HG03280 (cell line): Measurements from ENCODE around the gene ZMAT5.
"Not testable (repeated sequence)": the region's sequence is repeated elsewhere in the genome, so short reads cannot be mapped to it uniquely, and the experiment has no call there.

Experiments used
- ATAC-seq: cut with Tn5 transposase; IDR thresholded peaks from one replicate; pipeline ENCODE4 v1.9.1; 2021; ENCODE audit warnings: mild to moderate bottlenecking, moderate library complexity; ENCODE audit not compliant: unreplicated experiment

The ZMAT5 gene

DNA sequence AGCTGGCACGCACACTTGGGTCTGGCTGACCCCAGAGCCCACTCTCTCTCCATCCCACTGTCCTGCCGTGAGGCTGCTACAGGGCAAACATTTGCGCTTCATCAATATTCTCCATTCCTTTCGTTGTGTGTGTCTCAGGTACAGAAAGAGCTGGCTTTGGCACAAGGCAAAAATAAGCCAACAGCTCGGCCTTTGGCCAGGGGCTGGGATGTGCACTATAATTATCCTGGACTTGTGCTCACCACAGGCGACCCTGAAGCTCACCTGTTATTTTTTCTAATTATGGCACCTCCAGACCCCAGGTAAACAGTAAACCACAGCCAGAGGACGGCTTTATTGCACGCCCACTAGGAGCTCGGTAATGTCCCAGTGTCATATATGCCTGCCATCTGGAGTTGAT is 10.9 kb downstream of the ZMAT5 start:
- ATAC-seq = no peak

- ATAC-seq = not testable (repeated sequence)
Observed at GRCh38 chr22:29754658-29755395, 12.0 kb downstream of the ZMAT5 start.

DNA sequence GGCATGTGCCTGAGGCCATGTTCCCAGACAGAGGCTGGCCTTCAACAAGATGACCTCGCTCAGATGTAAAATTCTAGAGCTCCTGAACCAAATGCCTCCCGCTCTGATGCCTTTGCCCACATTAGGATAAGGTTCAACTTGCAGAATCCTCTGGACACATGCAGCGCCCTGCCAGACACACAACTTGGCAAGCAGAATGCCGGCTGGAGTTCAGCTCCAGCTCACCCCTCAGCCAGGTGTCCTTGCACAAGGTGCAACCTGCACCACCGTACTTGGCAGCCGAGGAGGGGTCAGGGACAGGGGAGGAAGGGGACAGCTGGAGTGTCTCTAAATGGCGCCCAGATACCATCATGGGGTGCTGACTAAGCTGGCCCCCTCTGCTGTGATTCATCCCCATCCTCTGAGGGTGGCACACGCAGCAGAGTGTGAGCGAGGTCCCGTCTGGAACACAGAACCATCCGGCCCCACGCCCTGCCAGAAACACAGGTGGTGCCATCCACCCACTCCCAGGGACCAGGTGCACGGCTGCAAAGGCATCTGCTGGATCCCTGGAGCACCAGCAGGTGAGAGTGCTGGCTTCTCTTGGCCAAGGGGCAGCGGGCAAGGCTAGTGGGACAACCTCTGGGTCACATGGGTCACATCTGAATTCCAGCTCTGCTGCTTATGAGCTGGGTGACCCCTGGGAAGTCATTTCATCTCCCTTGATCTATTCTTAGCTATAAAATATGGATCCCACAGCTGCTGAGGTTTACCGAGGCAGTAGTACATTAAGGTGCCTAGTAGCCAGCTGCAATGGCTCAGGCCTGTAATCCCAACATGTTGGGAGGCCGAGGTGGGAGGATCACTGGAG is 12.8 kb downstream of the ZMAT5 start:
- ATAC-seq = no peak

- ATAC-seq = no peak
Observed at GRCh38 chr22:29751669-29752068, 15.1 kb downstream of the ZMAT5 start.

GRCh38 chr22:29750559-29751538 is 16.0 kb downstream of the ZMAT5 start:
- ATAC-seq = no peak

DNA sequence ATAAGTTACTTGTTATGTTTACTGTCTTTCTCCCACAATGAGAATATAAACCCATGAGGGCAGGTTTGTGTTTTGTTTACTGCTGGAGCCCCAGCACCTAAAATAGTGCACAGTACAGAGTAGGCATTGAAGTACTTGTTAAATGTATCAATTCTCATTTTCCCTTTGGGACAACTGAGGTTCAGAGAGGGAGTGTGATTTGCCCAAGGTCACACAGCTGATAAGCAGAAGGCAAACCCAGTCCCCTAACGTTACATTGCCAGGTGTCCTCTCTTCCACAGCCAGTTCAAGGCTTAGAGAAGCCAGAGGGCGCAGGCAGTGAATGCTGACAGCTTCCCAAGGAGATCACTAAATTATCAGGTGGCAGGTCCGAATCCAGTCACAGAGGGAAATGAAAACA is 16.8 kb downstream of the ZMAT5 start:
- no peak for ATAC-seq

DNA sequence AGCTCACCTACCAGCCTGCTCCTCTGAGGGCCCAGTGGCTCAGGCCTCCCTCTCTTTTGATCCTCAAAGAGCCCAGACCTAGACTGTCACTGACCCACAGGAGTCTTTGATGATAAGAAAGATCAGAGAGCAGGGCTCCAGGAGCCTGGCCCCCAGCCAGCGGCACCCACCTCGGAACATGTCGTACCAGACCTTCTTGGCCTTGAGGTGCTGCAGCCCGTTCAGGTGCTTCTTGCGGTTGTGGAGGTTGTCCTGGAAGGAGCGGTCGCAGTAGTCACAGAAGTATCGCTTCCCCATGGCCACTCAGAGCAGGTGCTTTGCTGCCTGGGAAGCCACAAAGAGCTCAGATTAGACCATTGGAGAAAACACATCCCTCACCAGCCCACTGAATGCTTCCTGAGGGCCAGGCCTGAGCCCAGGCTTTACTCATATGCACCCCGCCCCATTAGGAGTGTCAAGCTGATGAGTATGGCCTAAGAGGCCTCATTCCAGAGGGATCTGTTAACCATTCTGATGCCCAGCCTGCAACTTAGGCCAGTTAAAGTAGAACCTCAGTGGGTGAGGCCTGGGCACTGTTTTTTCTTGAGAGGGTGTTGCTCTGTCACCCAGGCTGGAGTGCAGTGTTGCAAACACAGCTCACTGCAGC is 18.4 kb downstream of the ZMAT5 start:
- no peak for ATAC-seq

- ATAC-seq = no peak
Observed at GRCh38 chr22:29747832-29748231, 19.0 kb downstream of the ZMAT5 start.

- ATAC-seq = no peak
Observed at GRCh38 chr22:29744902-29745301, 21.9 kb downstream of the ZMAT5 start.

GRCh38 chr22:29742326-29742725 is 24.5 kb downstream of the ZMAT5 start:
- ATAC-seq = no peak

DNA sequence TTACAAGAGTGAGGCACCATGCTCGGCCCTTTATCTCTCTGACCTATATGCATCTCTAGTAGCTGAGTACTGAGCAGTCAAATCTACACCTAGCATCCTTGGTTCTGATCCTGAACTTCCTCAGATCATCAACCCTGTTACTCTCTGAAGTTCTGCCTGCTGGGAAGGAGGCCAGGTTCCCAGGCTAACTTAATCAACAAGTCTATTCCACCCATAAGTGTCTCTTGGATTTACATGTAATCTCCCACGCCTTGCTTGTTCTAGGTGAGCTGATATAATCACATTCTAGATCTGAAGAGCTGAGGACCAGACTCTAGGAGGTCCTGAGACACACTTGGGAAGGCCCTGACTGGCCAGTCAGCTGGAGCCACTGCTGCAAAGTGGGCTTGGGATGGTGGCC is 24.9 kb downstream of the ZMAT5 start:
- no peak for ATAC-seq

- no peak for ATAC-seq
Observed at GRCh38 chr22:29740216-29740615, 26.6 kb downstream of the ZMAT5 start.

DNA sequence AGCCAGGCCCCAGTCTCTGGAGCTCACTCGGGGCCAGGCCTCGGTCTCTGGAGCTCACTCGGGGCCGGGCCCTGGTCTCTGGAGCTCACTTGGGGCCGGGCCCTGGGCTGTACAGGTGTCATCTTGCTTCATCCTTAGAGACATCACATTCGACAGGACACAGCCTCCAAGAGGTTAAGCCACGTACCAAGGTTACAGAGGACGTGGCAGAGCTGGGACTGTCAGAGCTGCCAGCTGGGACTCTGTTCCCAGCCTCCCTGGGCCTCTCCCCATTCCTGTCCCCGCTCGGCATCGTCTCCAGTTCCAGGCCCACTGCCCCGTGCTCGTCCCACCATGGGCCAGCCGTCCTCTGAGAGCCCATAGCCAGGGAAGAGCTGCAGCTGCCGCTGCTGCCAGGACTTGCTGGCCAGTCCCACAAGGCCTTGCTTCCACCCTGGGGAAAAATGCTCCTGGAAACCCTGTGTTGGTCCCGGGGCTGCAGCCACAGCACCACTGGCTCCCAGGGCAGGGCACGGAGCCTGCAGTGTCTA is 27.4 kb downstream of the ZMAT5 start:
- ATAC-seq = no peak

- no peak for ATAC-seq
Observed at GRCh38 chr22:29738118-29738815, 28.5 kb downstream of the ZMAT5 start.

- no peak for ATAC-seq
Observed at GRCh38 chr22:29737251-29738117, 29.3 kb downstream of the ZMAT5 start.

DNA sequence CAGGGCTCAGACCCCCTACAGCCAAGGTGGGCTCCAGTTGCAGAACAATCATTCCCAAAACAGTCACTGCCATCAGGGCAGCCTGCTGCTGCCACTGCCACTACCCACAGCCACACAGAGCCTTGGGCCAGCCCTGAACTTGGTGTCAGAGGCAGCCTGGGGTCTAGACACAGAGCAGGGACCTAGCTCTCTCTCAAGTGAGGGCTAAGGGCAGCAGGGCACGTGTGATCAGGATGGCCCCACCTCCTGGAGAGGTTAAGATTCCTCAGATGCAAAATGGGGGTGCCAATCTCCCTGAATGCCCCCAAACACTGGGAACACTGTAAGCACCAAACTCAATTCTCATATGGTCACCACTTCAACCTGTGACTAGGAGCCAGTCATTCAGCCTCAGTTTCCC is 31.4 kb downstream of the ZMAT5 start:
- no peak for ATAC-seq

GRCh38 chr22:29734838-29735237 is 32.0 kb downstream of the ZMAT5 start:
- ATAC-seq = no peak

- no peak for ATAC-seq
Observed at GRCh38 chr22:29734406-29734805, 32.4 kb downstream of the ZMAT5 start.
